ENCODE data around the gene EIF6.

- TF ChIP-seq CTCF (IDR thresholded peaks at IDR 0.05 in 4 of 5, conservative IDR thresholded peaks at IDR 0.05 in 1 of 5) (no peak), POLR2A (IDR thresholded peaks at IDR 0.05) (no peak)
These were observed 13.2 kb upstream of the EIF6 start for GRCh38 chr20:35297740-35298139.
